ENCODE results near the gene C4orf17. TPM values are rescaled to one million over a fixed set of nuclear protein-coding genes. Genes with fewer than 3 reads are reported as not detected.
A peak's percentile ranks its signal among the peaks of the same experiment; 100 is the strongest.

Gene C4orf17
- total and polyA plus RNA-seq, 2 of the 8 experiments (the other 6 are each of a cell fraction or from before 2014, with no cell fraction given), result not detected

GRCh38 chr4:99563310-99564186 is 52.7 kb downstream of the C4orf17 start, which contains the start of gene TRMT10A (continued):
- peak; percentile 70; the same call in 1 of the 2 replicates for TF ChIP-seq ATF3 (IDR thresholded peaks at IDR 0.05; ENCODE audit: insufficient read depth, low read depth, low read length)
- TF ChIP-seq CEBPB (IDR thresholded peaks at IDR 0.05; ENCODE audit: low read depth, low read length), result peak; percentile 56; the same call in 1 of the 2 replicates
- no peak; a peak in 2 of 4 replicates for TF ChIP-seq HDAC2 (IDR thresholded peaks at IDR 0.05; ENCODE audit: borderline replicate concordance in 1 of 2, low read depth in 2 of 2, low read length in 2 of 2)
- no peak for TF ChIP-seq EP300 (IDR thresholded peaks at IDR 0.05; ENCODE audit: borderline replicate concordance in 1 of 2, low read depth in 2 of 2, low read length in 2 of 2)
- TF ChIP-seq CHD7 (IDR thresholded peaks at IDR 0.05; ENCODE audit: insufficient replicate concordance, low read length), result no peak
- peak; percentile 50; the same call in 1 of the 2 replicates for TF ChIP-seq SP4 (IDR thresholded peaks at IDR 0.05; ENCODE audit: low read length)
- no peak for TF ChIP-seq CBX5 (IDR thresholded peaks at IDR 0.05; ENCODE audit: low read depth, low read length)
- no peak for TF ChIP-seq POU5F1 (IDR thresholded peaks at IDR 0.05; ENCODE audit: low read depth, low read length)

Data from H1 (cell line).